Lower lobe of right lung (tissue), 2 donors: Measurements from ENCODE around the gene SYNGAP1. TPM values are rescaled to one million over a fixed set of nuclear protein-coding genes. Genes with fewer than 3 reads are reported as not detected.

Experiments used
- ATAC-seq, 2 donors: fragments of 200-7000 bp; cut with Tn5 transposase; one replicate each; pipeline ENCODE4 v1.9.1; 2020 to 2022; ENCODE audit warnings: mild to moderate bottlenecking in 2 of 2, moderate library complexity in 2 of 2
- DNase-seq: peaks from one replicate; pipeline ENCODE4 v3.0.0-alpha.2; 2020
- H3K27ac ChIP-seq: fragments of 200-600 bp; one replicate; pipeline ENCODE4 v1.8.0; 2022
- H3K27me3 ChIP-seq: fragments of 200-600 bp; one replicate; pipeline ENCODE4 v1.8.0; 2022; ENCODE audit warnings: low read depth
- H3K36me3 ChIP-seq: fragments of 200-600 bp; one replicate; pipeline ENCODE4 v1.8.0; 2022; ENCODE audit warnings: mild to moderate bottlenecking
- H3K4me1 ChIP-seq: fragments of 200-600 bp; one replicate; pipeline ENCODE4 v1.8.0; 2022
- H3K4me3 ChIP-seq: fragments of 200-600 bp; one replicate; pipeline ENCODE4 v1.8.0; 2022; ENCODE audit warnings: mild to moderate bottlenecking
- H3K9me3 ChIP-seq: fragments of 200-600 bp; one replicate; pipeline ENCODE4 v1.8.0; 2022
- CTCF ChIP-seq: fragments of 200-600 bp; IDR thresholded peaks from one replicate; pipeline ENCODE4 v1.8.0; 2022; ENCODE audit warnings: antibody characterized with exemption, mild to moderate bottlenecking
- intact Hi-C: fragments of 100-400 bp; cut with DNase I; formaldehyde crosslinking; loops from one replicate; pipeline ENCODE4 v1.11.0; 2022
- total RNA-seq: library from RNA; stranded (reverse); fragmentation: NEBNext Ultra II Directional; extraction: Animal tissue kit (Norgen Biotek cat#: 25700); gene quantifications from one replicate; pipeline ENCODE4 v1.2.1, GENCODE V29; 2021
- donor health status: DM: no; HTN: yes; CAD: no; lungs with severe emphysema.

SYNGAP1 gene
- total RNA-seq, 1 donor from 2014 or later = 21.6 TPM

- Histone ChIP-seq H3K36me3 (peaks cover 1% of the 10 kb centered on the region), H3K4me3 (no peak overlapping the region), H3K27me3 (no peaks in the 10 kb centered on the region), H3K9me3 (no peaks in the 10 kb centered on the region), H3K4me1 (peaks cover 9% of the 10 kb centered on the region), H3K27ac (no peak overlapping the region)
- intact Hi-C loops = no loop called here
- no peak for DNase-seq
- TF ChIP-seq CTCF = no peak
- no peak for ATAC-seq
Observed at GRCh38 chr6:33407132-33407718, 12.6 kb upstream of the SYNGAP1 start.

DNA sequence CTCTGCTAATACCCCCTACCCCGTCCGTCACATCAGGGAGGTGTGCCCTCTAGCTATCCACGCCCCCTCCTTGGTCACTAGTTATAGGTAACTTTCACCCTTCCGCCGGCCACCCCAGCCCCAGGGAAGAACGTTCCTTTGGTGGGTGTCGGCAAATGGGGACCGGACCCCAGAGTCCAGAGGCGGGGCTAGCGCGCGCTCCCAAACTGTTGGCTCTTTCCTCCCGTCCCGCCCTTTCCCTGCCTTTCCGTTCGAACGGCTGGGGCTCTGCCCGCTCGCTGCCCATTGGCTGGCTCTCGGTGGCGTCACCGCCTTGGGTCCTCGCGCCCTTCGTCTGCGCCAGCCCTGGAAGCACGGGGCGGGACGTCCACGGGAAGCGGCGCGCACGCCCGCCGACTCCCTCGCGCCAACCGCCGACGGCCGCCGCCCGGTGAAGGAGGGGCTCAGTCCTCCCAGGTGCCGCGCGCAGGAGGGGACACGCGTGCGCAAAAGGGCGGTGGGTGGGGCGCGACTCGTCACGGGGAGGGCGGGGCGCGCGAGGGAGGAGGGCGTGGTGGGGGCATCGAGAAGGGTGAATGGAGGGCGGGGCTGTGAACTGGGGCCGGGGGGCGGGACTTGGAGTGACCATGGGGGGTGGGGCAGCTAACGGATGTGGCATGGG is 9.7 kb upstream of the SYNGAP1 start:
- peaks cover 31% of the 10 kb centered on the region for H3K36me3 ChIP-seq
- peaks cover 23% of the 10 kb centered on the region for H3K4me1 ChIP-seq
- no peak for TF ChIP-seq CTCF
- H3K27me3 ChIP-seq = no peaks in the 10 kb centered on the region
- intact Hi-C loops = no loop called here
- peak overlapping the region; percentile 96 for H3K4me3 ChIP-seq
- ATAC-seq = peak; percentile 93 to 95
- peak overlapping the region; percentile 98 for H3K27ac ChIP-seq
- peak; percentile 99 for DNase-seq
- no peaks in the 10 kb centered on the region for H3K9me3 ChIP-seq

GRCh38 chr6:33410711-33411631 is 8.9 kb upstream of the SYNGAP1 start, which contains the start of gene PHF1:
TSS of gene PHF1 (plus strand) at chr6:33411014. CDS start at chr6:33412264, 1,250 bp downstream.
- Histone ChIP-seq H3K36me3 (peaks cover 39% of the 10 kb centered on the region), H3K9me3 (no peaks in the 10 kb centered on the region), H3K27ac (peak within 1 kb of the TSS; percentile 98), H3K27me3 (no peaks in the 10 kb centered on the region), H3K4me1 (peaks cover 30% of the 10 kb centered on the region), H3K4me3 (peak within 1 kb of the TSS; percentile 96)
- no peak for TF ChIP-seq CTCF
- ATAC-seq (peak; percentile 85 to 86), DNase-seq (peak; percentile 78)
- intact Hi-C loops = no loop called here

GRCh38 chr6:33411632-33412005 is 8.2 kb upstream of the SYNGAP1 start:
- no peaks in the 10 kb centered on the region for H3K27me3 ChIP-seq
- H3K4me3 ChIP-seq = peak overlapping the region; percentile 96
- peaks cover 45% of the 10 kb centered on the region for H3K36me3 ChIP-seq
- no peak for ATAC-seq
- no peak for TF ChIP-seq CTCF
- no peaks in the 10 kb centered on the region for H3K9me3 ChIP-seq
- no peak for DNase-seq
- intact Hi-C loops = no loop called here
- H3K4me1 ChIP-seq = peaks cover 37% of the 10 kb centered on the region
- H3K27ac ChIP-seq = peak overlapping the region; percentile 98

DNA sequence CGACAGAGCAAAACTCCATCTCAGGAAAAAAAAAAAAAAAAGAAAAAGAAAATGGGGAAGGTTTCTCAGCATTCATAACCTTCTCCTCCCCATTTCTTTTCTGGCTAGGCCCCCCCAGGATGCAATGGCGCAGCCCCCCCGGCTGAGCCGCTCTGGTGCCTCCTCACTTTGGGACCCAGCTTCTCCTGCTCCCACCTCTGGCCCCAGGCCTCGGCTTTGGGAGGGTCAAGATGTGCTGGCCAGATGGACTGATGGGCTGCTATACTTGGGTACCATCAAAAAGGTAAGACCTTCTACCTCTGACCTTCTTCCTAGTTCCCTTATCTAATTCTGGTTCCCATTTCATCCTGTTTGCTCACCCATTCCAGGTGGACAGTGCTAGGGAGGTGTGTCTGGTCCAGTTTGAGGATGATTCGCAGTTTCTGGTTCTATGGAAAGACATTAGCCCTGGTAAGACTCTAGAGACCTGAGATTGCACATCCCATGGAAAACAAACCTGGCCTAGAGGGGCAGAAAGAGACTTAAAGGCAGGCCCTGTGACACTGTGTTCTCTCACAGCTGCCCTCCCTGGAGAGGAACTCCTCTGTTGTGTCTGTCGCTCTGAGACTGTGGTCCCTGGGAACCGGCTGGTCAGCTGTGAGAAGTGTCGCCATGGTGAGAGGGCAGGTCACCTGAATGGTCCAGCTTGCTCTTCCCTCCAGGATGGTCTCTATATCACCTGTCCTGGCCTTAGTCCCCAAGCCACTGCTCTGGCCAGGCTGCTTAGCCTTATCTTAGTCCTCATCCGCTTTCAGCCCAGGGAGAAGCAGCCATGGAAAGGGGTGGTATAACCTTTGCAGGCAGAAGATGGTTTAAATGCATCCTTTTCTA is 7.5 kb upstream of the SYNGAP1 start:
- DNase-seq = no peak
- intact Hi-C loops = no loop called here
- peak overlapping the region; percentile 98 for H3K27ac ChIP-seq
- peaks cover 44% of the 10 kb centered on the region for H3K4me1 ChIP-seq
- no peaks in the 10 kb centered on the region for H3K27me3 ChIP-seq
- no peaks in the 10 kb centered on the region for H3K9me3 ChIP-seq
- ATAC-seq = no peak
- H3K4me3 ChIP-seq = peak overlapping the region; percentile 96
- no peak for TF ChIP-seq CTCF
- H3K36me3 ChIP-seq = peaks cover 46% of the 10 kb centered on the region
